IMR-90 (cell line): Measurements from ENCODE around the gene SERTAD4.

Source experiments
- CTCF ChIP-seq: conservative IDR thresholded peaks from 2 replicates; pipeline ENCODE4 v1.5.1; 2012; ENCODE audit warnings: mild to moderate bottlenecking, low read depth, low read length, improper control_type of control experiment
- MAFK ChIP-seq: IDR thresholded peaks from 2 replicates; pipeline ENCODE4 v1.6.1; 2012; ENCODE audit warnings: low read depth, low read length, improper control_type of control experiment
- MAZ ChIP-seq: IDR thresholded peaks from 2 replicates; pipeline ENCODE4 v1.6.1; 2012; ENCODE audit warnings: low read depth, mild to moderate bottlenecking, low read length, improper control_type of control experiment, moderate library complexity, borderline replicate concordance
- MXI1 ChIP-seq: IDR thresholded peaks from 2 replicates; pipeline ENCODE4 v1.6.1; 2012; ENCODE audit warnings: low read depth, mild to moderate bottlenecking, low read length, moderate library complexity, borderline replicate concordance
- POLR2A ChIP-seq: IDR thresholded peaks from 2 replicates; pipeline ENCODE4 v1.6.1; 2012; ENCODE audit warnings: mild to moderate bottlenecking, low read depth, low read length
- RAD21 ChIP-seq: IDR thresholded peaks from 2 replicates; pipeline ENCODE4 v1.6.1; 2012; ENCODE audit warnings: low read length, improper control_type of control experiment
- SMC3 ChIP-seq: fragments of 150-350 bp; IDR thresholded peaks from 2 replicates; pipeline ENCODE4 v1.6.1; 2016; ENCODE audit warnings: low read depth, mild to moderate bottlenecking, antibody characterized with exemption, low read length, moderate library complexity
- USF2 ChIP-seq: fragments of 150-350 bp; IDR thresholded peaks from 2 replicates; pipeline ENCODE4 v1.6.1; 2017; ENCODE audit warnings: mild to moderate bottlenecking, antibody characterized with exemption, low read length, low read depth

GRCh38 chr1:210254298-210254697 is 21.7 kb downstream of the SERTAD4 start:
- TF ChIP-seq CTCF (no peak), MAZ (no peak), MAFK (no peak), RAD21 (no peak), POLR2A (no peak), USF2 (no peak), SMC3 (no peak), MXI1 (no peak)
